ENCODE data around the gene SSTR1. TPM values are rescaled to one million over a fixed set of nuclear protein-coding genes. Genes with fewer than 3 reads are reported as not detected.
"Not testable (repeated sequence)": the region's sequence is repeated elsewhere in the genome, so short reads cannot be mapped to it uniquely, and the experiment has no call there.

SSTR1 gene
- total and polyA plus RNA-seq, 12 donors: 0.22 to 1.8 (median 0.57) TPM

DNA sequence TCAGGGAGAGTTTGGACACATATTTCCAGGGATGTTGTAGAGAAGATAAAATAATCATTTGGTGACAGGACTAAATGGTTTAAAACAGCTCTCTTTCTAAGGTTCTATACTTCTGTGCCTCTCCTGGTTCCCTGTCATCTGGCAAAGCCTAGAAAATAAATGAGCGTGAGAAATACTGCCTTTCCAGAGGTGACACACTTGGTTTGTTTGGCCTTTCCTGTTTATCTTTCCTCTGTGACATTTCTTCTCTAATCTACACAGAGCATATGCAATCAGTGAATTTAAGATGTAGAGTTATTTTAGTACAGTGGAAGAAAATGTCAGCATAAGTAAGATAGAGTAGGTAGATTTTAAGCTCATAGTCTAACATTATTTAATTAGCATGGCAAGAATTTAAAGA is 22.0 kb upstream of the SSTR1 start:
- H3K27ac ChIP-seq: no peak overlapping the region
- 48 to 68% methylated on average over 1 of the region's 1 CpG for whole genome bisulfite sequencing, 2 donors
- H3K27me3 ChIP-seq: no peaks in the 10 kb centered on the region
- TF ChIP-seq, protein P1, sequence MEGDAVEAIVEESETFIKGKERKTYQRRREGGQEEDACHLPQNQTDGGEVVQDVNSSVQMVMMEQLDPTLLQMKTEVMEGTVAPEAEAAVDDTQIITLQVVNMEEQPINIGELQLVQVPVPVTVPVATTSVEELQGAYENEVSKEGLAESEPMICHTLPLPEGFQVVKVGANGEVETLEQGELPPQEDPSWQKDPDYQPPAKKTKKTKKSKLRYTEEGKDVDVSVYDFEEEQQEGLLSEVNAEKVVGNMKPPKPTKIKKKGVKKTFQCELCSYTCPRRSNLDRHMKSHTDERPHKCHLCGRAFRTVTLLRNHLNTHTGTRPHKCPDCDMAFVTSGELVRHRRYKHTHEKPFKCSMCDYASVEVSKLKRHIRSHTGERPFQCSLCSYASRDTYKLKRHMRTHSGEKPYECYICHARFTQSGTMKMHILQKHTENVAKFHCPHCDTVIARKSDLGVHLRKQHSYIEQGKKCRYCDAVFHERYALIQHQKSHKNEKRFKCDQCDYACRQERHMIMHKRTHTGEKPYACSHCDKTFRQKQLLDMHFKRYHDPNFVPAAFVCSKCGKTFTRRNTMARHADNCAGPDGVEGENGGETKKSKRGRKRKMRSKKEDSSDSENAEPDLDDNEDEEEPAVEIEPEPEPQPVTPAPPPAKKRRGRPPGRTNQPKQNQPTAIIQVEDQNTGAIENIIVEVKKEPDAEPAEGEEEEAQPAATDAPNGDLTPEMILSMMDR (IDR thresholded peaks at IDR 0.05): no peak
- intact Hi-C loops (cut with DNase I): no loop called here
- DNase-seq (no peak), ATAC-seq (no peak)
- no peaks in the 10 kb centered on the region for H3K36me3 ChIP-seq
- H3K9me3 ChIP-seq: no peaks in the 10 kb centered on the region
- H3K4me3 ChIP-seq: no peak overlapping the region
- H3K4me1 ChIP-seq: no peaks in the 10 kb centered on the region

GRCh38 chr14:38186216-38186615 is 21.5 kb upstream of the SSTR1 start:
- Histone ChIP-seq H3K27ac (no peak overlapping the region), H3K4me1 (no peaks in the 10 kb centered on the region), H3K9me3 (no peaks in the 10 kb centered on the region), H3K27me3 (no peaks in the 10 kb centered on the region), H3K4me3 (no peak overlapping the region), H3K36me3 (no peaks in the 10 kb centered on the region)
- ATAC-seq (no peak), DNase-seq (no peak)
- 80 to 81% methylated on average over 1 of the region's 1 CpG for WGBS, 2 donors
- TF ChIP-seq, protein P1 (IDR thresholded peaks at IDR 0.05): no peak
- intact Hi-C loops (cut with DNase I): no loop called here

DNA sequence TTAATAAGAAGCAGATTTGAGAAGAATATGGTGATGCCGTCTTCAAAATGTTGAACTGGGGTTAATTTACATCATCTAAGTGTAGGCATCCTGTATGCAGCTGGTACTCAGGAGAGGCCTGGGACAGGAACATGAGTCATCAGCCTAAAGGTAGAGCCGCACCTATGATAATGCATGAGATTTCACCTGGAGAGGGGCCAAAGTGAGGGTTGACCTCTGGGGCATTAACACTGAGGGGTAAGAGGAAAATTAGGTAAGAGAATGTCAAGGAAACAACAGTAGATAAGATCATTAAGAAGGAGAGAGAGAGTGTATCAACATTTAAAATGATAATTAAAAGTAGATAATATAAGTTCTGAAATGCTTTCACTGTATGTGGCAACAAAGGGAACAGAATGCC is 20.2 kb upstream of the SSTR1 start:
- intact Hi-C loops (cut with DNase I): no loop called here
- no peak for ATAC-seq
- H3K27me3 ChIP-seq: no peaks in the 10 kb centered on the region
- 78 to 79% methylated on average over 2 of the region's 2 CpGs for WGBS, 2 donors
- no peaks in the 10 kb centered on the region for H3K36me3 ChIP-seq
- no peak overlapping the region for H3K4me3 ChIP-seq
- DNase-seq: no peak
- no peaks in the 10 kb centered on the region for H3K9me3 ChIP-seq
- H3K4me1 ChIP-seq: no peaks in the 10 kb centered on the region
- no peak overlapping the region for H3K27ac ChIP-seq
- TF ChIP-seq, protein P1 (IDR thresholded peaks at IDR 0.05): no peak

DNA sequence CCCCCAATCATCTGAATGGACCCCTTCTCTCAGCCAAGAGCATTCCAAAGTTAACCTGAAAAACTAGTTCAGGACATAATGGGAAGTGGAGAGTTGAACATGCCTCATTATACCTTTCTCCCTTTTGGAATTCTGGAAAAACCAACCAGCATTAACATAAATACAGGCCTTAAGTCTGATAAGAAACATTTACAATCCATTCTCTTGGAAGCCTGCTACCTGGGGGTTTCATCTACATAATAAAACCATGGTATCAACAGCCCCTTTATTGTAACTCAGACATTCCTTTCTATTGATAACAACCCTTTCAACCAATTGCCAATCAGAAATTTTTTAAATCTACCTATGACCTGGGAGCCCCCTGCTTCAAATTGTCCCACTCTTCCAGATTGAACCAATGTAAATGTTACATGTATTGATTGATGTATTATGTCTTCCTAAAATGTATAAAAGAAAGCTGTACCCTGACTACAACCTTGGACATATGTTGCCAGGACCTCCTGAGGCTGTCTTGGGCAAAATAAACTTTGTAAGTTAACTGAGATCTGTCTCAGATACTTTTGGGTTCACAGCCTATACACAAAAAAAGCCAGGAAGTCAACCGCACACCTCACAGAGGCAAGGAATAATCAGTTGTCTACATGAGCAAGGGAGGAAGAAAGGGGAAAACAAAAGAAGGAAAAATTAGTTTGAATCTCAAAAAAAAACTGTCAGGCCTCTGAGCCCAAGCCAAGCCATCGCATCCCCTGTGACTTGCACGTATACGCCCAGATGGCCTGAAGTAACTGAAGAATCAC is 17.6 kb upstream of the SSTR1 start:
- H3K4me3 ChIP-seq: no peak overlapping the region
- H3K9me3 ChIP-seq: no peaks in the 10 kb centered on the region
- no peaks in the 10 kb centered on the region for H3K27me3 ChIP-seq
- no peaks in the 10 kb centered on the region for H3K4me1 ChIP-seq
- TF ChIP-seq, protein P1 (IDR thresholded peaks at IDR 0.05): no peak
- ATAC-seq (no peak), DNase-seq (no peak)
- no peak overlapping the region for H3K27ac ChIP-seq
- H3K36me3 ChIP-seq: no peaks in the 10 kb centered on the region
- intact Hi-C loops (cut with DNase I): loop anchor here in 1 of 10 donors (10.0 kb wide), 1 partner anchor 205 kb away; no protein-coding TSS in a partner anchor
- 65 to 79% methylated on average over 4 of the region's 4 CpGs for WGBS, 2 donors

DNA sequence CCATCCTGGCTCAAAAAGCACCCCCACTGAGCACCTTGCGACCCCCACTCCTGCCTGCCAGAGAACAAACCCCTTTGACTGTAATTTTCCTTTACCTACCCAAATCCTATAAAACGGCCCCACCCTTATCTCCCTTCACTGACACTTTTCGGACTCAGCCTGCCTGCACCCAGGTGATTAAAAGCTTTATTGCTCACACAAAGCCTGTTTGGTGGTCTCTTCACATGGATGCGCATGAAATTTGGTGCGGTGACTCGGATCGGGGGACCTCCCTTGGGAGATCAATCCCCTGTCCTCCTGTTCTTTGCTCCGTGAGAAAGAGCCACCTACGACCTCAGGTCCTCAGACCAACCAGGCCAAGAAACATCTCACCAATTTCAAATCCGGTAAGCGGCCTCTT is 16.9 kb upstream of the SSTR1 start:
- WGBS, 2 donors: 42 to 58% methylated on average over 11 of the region's 11 CpGs
- not testable (repeated sequence) for ATAC-seq, H3K27ac ChIP-seq, DNase-seq, H3K4me1 ChIP-seq, H3K27me3 ChIP-seq, H3K36me3 ChIP-seq, H3K4me3 ChIP-seq, H3K9me3 ChIP-seq
- intact Hi-C loops (cut with DNase I): loop anchor here in 1 of 10 donors (10.0 kb wide), 1 partner anchor 206 kb away; no protein-coding TSS in a partner anchor

GRCh38 chr14:38191491-38191890 is 16.2 kb upstream of the SSTR1 start:
- not testable (repeated sequence) for H3K27ac ChIP-seq, H3K27me3 ChIP-seq, H3K36me3 ChIP-seq, H3K4me3 ChIP-seq, H3K9me3 ChIP-seq, DNase-seq, H3K4me1 ChIP-seq, ATAC-seq
- intact Hi-C loops (cut with DNase I): loop anchor here in 1 of 10 donors (10.0 kb wide), 1 partner anchor 207 kb away; no protein-coding TSS in a partner anchor
- 33 to 65% methylated on average over 10 of the region's 10 CpGs for WGBS, 2 donors
